ENCODE results near the gene STX8. TPM values are rescaled to one million over a fixed set of nuclear protein-coding genes. Genes with fewer than 3 reads are reported as not detected.

STX8 gene
- total RNA-seq, 1 experiment from 2014 or later = 50.3 TPM

- in situ Hi-C loops (cut with HindIII; ENCODE audit: low pct_unique_long_range_greater_than_20kb, low sequenced_read_pairs) (no loop called here), intact Hi-C loops (cut with micrococcal nuclease; ENCODE audit: unreplicated experiment) (no loop called here)
- ATAC-seq (no peak), DNase-seq (ENCODE audit: low read depth, low spot score) (no peak)
- ChIA-PET POLR2A (no interaction called here), CTCF (no interaction called here)
- Histone ChIP-seq H3K4me1 (ENCODE audit: control insufficient read depth, insufficient read depth, low read length) (no peaks in the 10 kb centered on the region), H3K4me3 (ENCODE audit: low read depth in 2 of 2, low read length in 2 of 2) (no peak overlapping the region), H3K9me3 (ENCODE audit: control insufficient read depth, insufficient read depth, low read depth, low read length) (no peaks in the 10 kb centered on the region), H3K27me3 (ENCODE audit: control insufficient read depth, insufficient read depth, low read length) (no peaks in the 10 kb centered on the region), H3K27ac (ENCODE audit: low read length) (no peak overlapping the region), H3K36me3 (ENCODE audit: control insufficient read depth, insufficient read depth, low read length) (no peaks in the 10 kb centered on the region)
- TF ChIP-seq, protein P1, sequence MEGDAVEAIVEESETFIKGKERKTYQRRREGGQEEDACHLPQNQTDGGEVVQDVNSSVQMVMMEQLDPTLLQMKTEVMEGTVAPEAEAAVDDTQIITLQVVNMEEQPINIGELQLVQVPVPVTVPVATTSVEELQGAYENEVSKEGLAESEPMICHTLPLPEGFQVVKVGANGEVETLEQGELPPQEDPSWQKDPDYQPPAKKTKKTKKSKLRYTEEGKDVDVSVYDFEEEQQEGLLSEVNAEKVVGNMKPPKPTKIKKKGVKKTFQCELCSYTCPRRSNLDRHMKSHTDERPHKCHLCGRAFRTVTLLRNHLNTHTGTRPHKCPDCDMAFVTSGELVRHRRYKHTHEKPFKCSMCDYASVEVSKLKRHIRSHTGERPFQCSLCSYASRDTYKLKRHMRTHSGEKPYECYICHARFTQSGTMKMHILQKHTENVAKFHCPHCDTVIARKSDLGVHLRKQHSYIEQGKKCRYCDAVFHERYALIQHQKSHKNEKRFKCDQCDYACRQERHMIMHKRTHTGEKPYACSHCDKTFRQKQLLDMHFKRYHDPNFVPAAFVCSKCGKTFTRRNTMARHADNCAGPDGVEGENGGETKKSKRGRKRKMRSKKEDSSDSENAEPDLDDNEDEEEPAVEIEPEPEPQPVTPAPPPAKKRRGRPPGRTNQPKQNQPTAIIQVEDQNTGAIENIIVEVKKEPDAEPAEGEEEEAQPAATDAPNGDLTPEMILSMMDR (IDR thresholded peaks at IDR 0.05) = no peak
- TF ChIP-seq, protein P2, sequence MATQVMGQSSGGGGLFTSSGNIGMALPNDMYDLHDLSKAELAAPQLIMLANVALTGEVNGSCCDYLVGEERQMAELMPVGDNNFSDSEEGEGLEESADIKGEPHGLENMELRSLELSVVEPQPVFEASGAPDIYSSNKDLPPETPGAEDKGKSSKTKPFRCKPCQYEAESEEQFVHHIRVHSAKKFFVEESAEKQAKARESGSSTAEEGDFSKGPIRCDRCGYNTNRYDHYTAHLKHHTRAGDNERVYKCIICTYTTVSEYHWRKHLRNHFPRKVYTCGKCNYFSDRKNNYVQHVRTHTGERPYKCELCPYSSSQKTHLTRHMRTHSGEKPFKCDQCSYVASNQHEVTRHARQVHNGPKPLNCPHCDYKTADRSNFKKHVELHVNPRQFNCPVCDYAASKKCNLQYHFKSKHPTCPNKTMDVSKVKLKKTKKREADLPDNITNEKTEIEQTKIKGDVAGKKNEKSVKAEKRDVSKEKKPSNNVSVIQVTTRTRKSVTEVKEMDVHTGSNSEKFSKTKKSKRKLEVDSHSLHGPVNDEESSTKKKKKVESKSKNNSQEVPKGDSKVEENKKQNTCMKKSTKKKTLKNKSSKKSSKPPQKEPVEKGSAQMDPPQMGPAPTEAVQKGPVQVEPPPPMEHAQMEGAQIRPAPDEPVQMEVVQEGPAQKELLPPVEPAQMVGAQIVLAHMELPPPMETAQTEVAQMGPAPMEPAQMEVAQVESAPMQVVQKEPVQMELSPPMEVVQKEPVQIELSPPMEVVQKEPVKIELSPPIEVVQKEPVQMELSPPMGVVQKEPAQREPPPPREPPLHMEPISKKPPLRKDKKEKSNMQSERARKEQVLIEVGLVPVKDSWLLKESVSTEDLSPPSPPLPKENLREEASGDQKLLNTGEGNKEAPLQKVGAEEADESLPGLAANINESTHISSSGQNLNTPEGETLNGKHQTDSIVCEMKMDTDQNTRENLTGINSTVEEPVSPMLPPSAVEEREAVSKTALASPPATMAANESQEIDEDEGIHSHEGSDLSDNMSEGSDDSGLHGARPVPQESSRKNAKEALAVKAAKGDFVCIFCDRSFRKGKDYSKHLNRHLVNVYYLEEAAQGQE (IDR thresholded peaks at IDR 0.05; ENCODE audit: insufficient read depth in 1 of 2, low read depth in 2 of 2, low read length in 1 of 2) = no peak
- BruUV-seq (replicated peaks) = no TSS peak
These were observed 42.9 kb downstream of the STX8 start for GRCh38 chr17:9532715-9533114.

GRCh38 chr17:9531034-9531433 is 44.6 kb downstream of the STX8 start:
- in situ Hi-C loops (cut with HindIII; ENCODE audit: low pct_unique_long_range_greater_than_20kb, low sequenced_read_pairs) = no loop called here
- Histone ChIP-seq H3K27ac (ENCODE audit: low read length) (no peak overlapping the region), H3K27me3 (ENCODE audit: control insufficient read depth, insufficient read depth, low read length) (no peaks in the 10 kb centered on the region), H3K4me3 (ENCODE audit: low read depth in 2 of 2, low read length in 2 of 2) (no peak overlapping the region), H3K36me3 (ENCODE audit: control insufficient read depth, insufficient read depth, low read length) (no peaks in the 10 kb centered on the region), H3K9me3 (ENCODE audit: control insufficient read depth, insufficient read depth, low read depth, low read length) (no peaks in the 10 kb centered on the region), H3K4me1 (ENCODE audit: control insufficient read depth, insufficient read depth, low read length) (no peaks in the 10 kb centered on the region)
- CTCF ChIA-PET = no interaction called here
- intact Hi-C loops (cut with micrococcal nuclease; ENCODE audit: unreplicated experiment) = no loop called here
- no TSS peak for BruUV-seq (replicated peaks)
- TF ChIP-seq POLR2AphosphoS5 (IDR thresholded peaks at IDR 0.05; ENCODE audit: low read depth, low read length) (no peak), SIN3A (IDR thresholded peaks at IDR 0.05; ENCODE audit: borderline replicate concordance, insufficient read depth, low read depth, low read length) (no peak), TCF7L2 (IDR thresholded peaks at IDR 0.05; ENCODE audit: low read depth, low read length) (no peak)
- TF ChIP-seq, protein P2 (IDR thresholded peaks at IDR 0.05; ENCODE audit: insufficient read depth in 1 of 2, low read depth in 2 of 2, low read length in 1 of 2) = no peak
- TF ChIP-seq, protein P1 (IDR thresholded peaks at IDR 0.05) = no peak
- POLR2A ChIA-PET = no interaction called here
- no peak for DNase-seq (ENCODE audit: low read depth, low spot score)
- ATAC-seq = no peak
